CD4-positive, CD25-positive, alpha-beta regulatory T cell (primary cell): Measurements from ENCODE around the gene FYTTD1. TPM values are rescaled to one million over a fixed set of nuclear protein-coding genes. Genes with fewer than 3 reads are reported as not detected.
"Not testable (repeated sequence)": the region's sequence is repeated elsewhere in the genome, so short reads cannot be mapped to it uniquely, and the experiment has no call there.

Experiments
- ATAC-seq, 2 donors: fragments of 150-1000 bp; cut with Tn5 transposase; one replicate each; pipeline ENCODE4 v1.10.0; 2021; ENCODE audit warnings: low read depth in 2 of 2, moderate number of reproducible peaks in 2 of 2, moderate library complexity in 1 of 2
- DNase-seq, 3 donors: peaks; one replicate each; pipeline versions ENCODE4 v3.0.0 to v3.0.0-alpha.2; 2012 to 2022; ENCODE audit warnings: mixed read lengths in 1 of 3
- H3K27ac ChIP-seq: one replicate; pipeline ENCODE4 v1.7.0; 2013; ENCODE audit warnings: mild to moderate bottlenecking, low read length; ENCODE audit not compliant: insufficient read depth, poor library complexity, severe bottlenecking
- H3K27me3 ChIP-seq: one replicate; pipeline ENCODE4 v1.7.0; 2013; ENCODE audit warnings: low read length; ENCODE audit not compliant: control insufficient read depth, insufficient read depth
- H3K36me3 ChIP-seq: one replicate; pipeline ENCODE4 v1.7.0; 2013; ENCODE audit warnings: mild to moderate bottlenecking, low read length, moderate library complexity; ENCODE audit not compliant: control insufficient read depth, insufficient read depth
- H3K4me1 ChIP-seq: 2 replicates; pipeline ENCODE4 v1.7.0; 2013; ENCODE audit warnings: mild to moderate bottlenecking, low read length; ENCODE audit not compliant: insufficient read depth, control insufficient read depth, poor library complexity, severe bottlenecking
- H3K4me3 ChIP-seq: one replicate; pipeline ENCODE4 v1.7.0; 2013; ENCODE audit warnings: low read depth, mild to moderate bottlenecking, low read length, moderate library complexity
- H3K9me3 ChIP-seq, 2 experiments: 1 replicate in 1 of 2; 2 replicates in 1 of 2; pipeline ENCODE4 v1.7.0; 2013; ENCODE audit warnings: low read length in 2 of 2, mild to moderate bottlenecking in 1 of 2, moderate library complexity in 1 of 2; ENCODE audit not compliant: control insufficient read depth in 2 of 2
- H3K27ac Mint-ChIP-seq, 3 donors: one replicate each; pipeline ENCODE4 v1.8.0; 2020 to 2022; ENCODE audit warnings: mild to moderate bottlenecking in 3 of 3, mixed read lengths in 3 of 3, moderate library complexity in 2 of 3
- H3K27me3 Mint-ChIP-seq: one replicate; pipeline ENCODE4 v1.8.0; 2022; ENCODE audit warnings: mild to moderate bottlenecking, mixed read lengths
- H3K36me3 Mint-ChIP-seq: one replicate; pipeline ENCODE4 v1.8.0; 2020; ENCODE audit warnings: mixed read lengths
- H3K4me1 Mint-ChIP-seq, 4 donors: one replicate each; pipeline ENCODE4 v1.8.0; 2020 to 2022; ENCODE audit warnings: mixed read lengths in 4 of 4, mild to moderate bottlenecking in 1 of 4
- H3K4me3 Mint-ChIP-seq, 4 donors: one replicate each; pipeline ENCODE4 v1.8.0; 2020 to 2022; ENCODE audit warnings: mild to moderate bottlenecking in 4 of 4, mixed read lengths in 4 of 4, moderate library complexity in 3 of 4
- H3K9me3 Mint-ChIP-seq, 7 donors: one replicate each; pipeline ENCODE4 v1.8.0; 2020 to 2022; ENCODE audit warnings: mixed read lengths in 7 of 7, mild to moderate bottlenecking in 3 of 7, moderate library complexity in 2 of 7
- polyA plus RNA-seq, 4 donors: library from polyadenylated mRNA; unstranded; fragments of 300-500 nt; fragmentation: Illumina TruSeq; gene quantifications; one replicate each; pipeline ENCODE4 v1.2.3, GENCODE V29; 2021
- total RNA-seq: library from RNA; stranded (reverse); gene quantifications from one replicate; pipeline ENCODE4 v1.2.3, GENCODE V29; 2022

Gene FYTTD1
- total and polyA plus RNA-seq, 5 donors from 2014 or later: 42.2 to 91.0 (median 83.3) TPM

GRCh38 chr3:197730770-197731169 is 18.9 kb upstream of the FYTTD1 start:
- H3K27ac Mint-ChIP-seq: peak overlapping the region in 1 of 3 donors; percentile 80
- H3K4me1 Mint-ChIP-seq: peaks cover 23 to 56% (median 47%) of the 10 kb centered on the region in 4 donors
- not testable (repeated sequence) for H3K9me3 Mint-ChIP-seq, H3K27me3 ChIP-seq, H3K9me3 ChIP-seq, H3K27ac ChIP-seq, H3K27me3 Mint-ChIP-seq, H3K4me3 ChIP-seq, DNase-seq, H3K36me3 ChIP-seq, ATAC-seq
- H3K4me3 Mint-ChIP-seq: peak overlapping the region in 1 of 4 donors; percentile 75
- peaks cover 18% of the 10 kb centered on the region for H3K36me3 Mint-ChIP-seq
- H3K4me1 ChIP-seq: peaks cover 21% of the 10 kb centered on the region

GRCh38 chr3:197731483-197731882 is 18.2 kb upstream of the FYTTD1 start:
- not testable (repeated sequence) for H3K4me3 Mint-ChIP-seq, ATAC-seq, H3K4me3 ChIP-seq

DNA sequence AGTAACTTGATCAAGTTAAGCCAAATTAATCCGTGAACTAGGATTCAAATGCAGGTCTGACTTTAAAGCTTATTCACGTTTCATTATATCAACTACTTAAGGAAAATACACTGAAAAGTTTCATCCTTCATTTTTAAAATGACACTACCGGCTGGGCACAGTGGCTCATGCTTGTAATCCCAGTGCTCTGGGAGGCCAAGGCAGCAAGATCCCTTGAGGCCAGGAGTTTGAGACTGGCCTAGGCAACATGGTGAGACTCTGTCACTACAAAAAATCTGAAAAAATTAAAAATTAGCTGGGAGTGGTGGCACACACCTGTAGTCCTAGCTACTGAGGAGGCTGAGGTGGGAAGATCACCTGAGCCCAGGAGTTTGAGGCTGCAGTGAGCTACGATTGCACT is 16.6 kb upstream of the FYTTD1 start:
- Mint-ChIP-seq H3K4me1 (peaks cover 24 to 64% (median 51%) of the 10 kb centered on the region in 4 donors), H3K4me3 (peak overlapping the region in 1 of 4 donors; percentile 98), H3K27me3 (peaks cover 4% of the 10 kb centered on the region), H3K36me3 (peaks cover 18% of the 10 kb centered on the region), H3K9me3 (no peaks in the 10 kb centered on the region), H3K27ac (no peak overlapping the region)
- Histone ChIP-seq H3K27me3 (no peaks in the 10 kb centered on the region), H3K9me3 (no peaks in the 10 kb centered on the region), H3K4me3 (no peak overlapping the region), H3K36me3 (peaks cover 4% of the 10 kb centered on the region), H3K27ac (no peak overlapping the region), H3K4me1 (peaks cover 31% of the 10 kb centered on the region)
- DNase-seq (no peak), ATAC-seq (no peak)

More at GRCh38 chr3:197731483-197731882, 18.2 kb upstream of the FYTTD1 start:
- H3K27me3 ChIP-seq, H3K27ac ChIP-seq, H3K36me3 ChIP-seq, H3K27me3 Mint-ChIP-seq, H3K9me3 ChIP-seq, H3K27ac Mint-ChIP-seq, H3K9me3 Mint-ChIP-seq, DNase-seq: not testable (repeated sequence)
- peaks cover 18% of the 10 kb centered on the region for H3K36me3 Mint-ChIP-seq
- H3K4me1 ChIP-seq: peaks cover 25% of the 10 kb centered on the region
- peaks cover 28 to 60% (median 50%) of the 10 kb centered on the region in 4 donors for H3K4me1 Mint-ChIP-seq

- ATAC-seq: no peak
- H3K9me3 ChIP-seq: no peaks in the 10 kb centered on the region
- H3K27ac ChIP-seq: no peak overlapping the region
- peak overlapping the region; percentile 37 for H3K4me3 ChIP-seq
- H3K36me3 ChIP-seq: peaks cover 4% of the 10 kb centered on the region
- peaks cover 17 to 56% (median 43%) of the 10 kb centered on the region in 4 donors for H3K4me1 Mint-ChIP-seq
- peaks cover 4% of the 10 kb centered on the region for H3K27me3 Mint-ChIP-seq
- H3K27me3 ChIP-seq: no peaks in the 10 kb centered on the region
- peaks cover 10% of the 10 kb centered on the region for H3K36me3 Mint-ChIP-seq
- H3K4me3 Mint-ChIP-seq: peak overlapping the region; percentile 58 to 98 (median 80)
- H3K27ac Mint-ChIP-seq: peak overlapping the region; percentile 23 to 49 (median 30)
- H3K4me1 ChIP-seq: peaks cover 31% of the 10 kb centered on the region
- H3K9me3 Mint-ChIP-seq: no peaks in the 10 kb centered on the region
- no peak for DNase-seq
These were observed 14.9 kb upstream of the FYTTD1 start for GRCh38 chr3:197734667-197735318.

DNA sequence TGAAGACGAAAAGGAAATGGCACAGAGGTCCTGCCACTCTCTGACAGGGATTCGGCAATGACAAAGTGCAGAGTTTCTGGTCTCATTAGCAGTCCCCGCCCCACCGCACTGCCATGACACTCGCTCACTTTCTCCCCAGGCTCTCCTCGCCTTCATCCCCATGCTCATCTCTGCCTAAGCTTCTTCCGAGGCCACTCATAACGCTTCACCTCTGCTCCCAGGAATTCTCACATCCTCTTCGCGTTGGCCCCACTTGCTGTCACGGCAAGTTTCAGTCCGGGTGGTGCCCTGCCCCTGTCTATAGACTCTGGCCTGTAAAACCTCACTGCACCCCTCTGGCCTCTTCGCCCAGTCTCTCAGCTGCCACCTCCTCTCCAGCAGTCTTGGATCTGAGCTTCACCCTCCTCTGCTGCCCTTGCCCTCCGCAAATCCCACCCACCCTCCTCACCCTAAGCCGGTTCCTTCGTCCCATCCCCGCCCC is 13.6 kb upstream of the FYTTD1 start:
- Mint-ChIP-seq H3K4me1 (peaks cover 10 to 47% (median 33%) of the 10 kb centered on the region in 4 donors), H3K36me3 (peaks cover 2% of the 10 kb centered on the region)
- no peak for ATAC-seq

DNA sequence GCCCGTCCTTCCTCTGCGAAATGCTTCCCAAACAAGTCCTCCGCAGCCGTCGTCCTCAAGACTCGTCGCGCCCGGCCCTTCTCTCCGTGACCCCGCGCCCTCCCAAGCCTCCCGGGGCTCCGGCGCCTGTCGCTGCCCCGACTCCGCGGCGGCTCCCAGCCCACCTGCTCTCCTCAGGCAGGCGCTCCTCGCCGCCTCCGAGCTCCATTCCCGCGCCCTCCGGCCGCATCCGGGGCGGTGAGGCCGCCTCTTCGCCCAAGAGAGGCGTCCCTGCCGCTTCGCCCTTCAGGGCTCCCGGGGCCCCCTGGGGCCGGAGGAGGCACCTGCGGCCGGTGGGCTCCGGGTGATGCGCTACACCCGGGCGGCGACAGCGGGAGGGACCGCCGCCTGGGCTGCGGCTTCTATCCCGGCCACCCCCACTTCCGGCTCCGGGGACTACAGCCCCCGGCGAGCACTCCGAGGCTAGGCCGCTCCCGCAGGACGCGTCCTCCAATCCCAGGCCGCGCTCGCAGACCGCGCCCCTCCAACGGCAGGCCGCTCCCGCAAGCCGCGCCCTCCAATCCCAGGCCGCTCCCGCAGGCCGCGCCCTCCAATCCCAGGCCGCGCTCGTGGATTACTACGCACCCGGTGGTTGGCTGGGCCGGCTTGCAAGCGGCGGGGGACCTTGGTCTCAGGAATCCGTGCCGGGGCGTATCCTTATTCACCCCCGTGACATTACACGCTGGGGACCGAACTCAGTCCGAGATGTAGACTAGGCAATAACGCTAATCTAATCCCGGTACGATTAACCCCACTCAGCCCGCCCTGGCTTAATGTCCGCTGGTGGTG is 13.0 kb upstream of the FYTTD1 start, which contains the start of gene RUBCN:
TSS of gene RUBCN (minus strand) at position 414 of the 828 bp plus-strand sequence. CDS start at position 229, 185 bp downstream.
- Histone ChIP-seq H3K4me3 (peak within 1 kb of the TSS; percentile 89), H3K9me3 (no peaks in the 10 kb centered on the region), H3K27me3 (no peaks in the 10 kb centered on the region), H3K36me3 (peaks cover 4% of the 10 kb centered on the region), H3K27ac (peak within 1 kb of the TSS; percentile 82), H3K4me1 (peaks cover 28% of the 10 kb centered on the region)
- ATAC-seq: peak; percentile 97 to 98
- no peaks in the 10 kb centered on the region for H3K9me3 Mint-ChIP-seq
- peak within 1 kb of the TSS; percentile 90 to 97 (median 97) for H3K27ac Mint-ChIP-seq
- peaks cover 10 to 45% (median 33%) of the 10 kb centered on the region in 4 donors for H3K4me1 Mint-ChIP-seq
- peak within 1 kb of the TSS; percentile 93 to 99 (median 96) for H3K4me3 Mint-ChIP-seq
- peaks cover 4% of the 10 kb centered on the region for H3K27me3 Mint-ChIP-seq
- peak; percentile 91 to 98 (median 92) for DNase-seq
- H3K36me3 Mint-ChIP-seq: no peaks in the 10 kb centered on the region

More for the DNA sequence above, 13.6 kb upstream of the FYTTD1 start:
- H3K9me3 Mint-ChIP-seq: no peaks in the 10 kb centered on the region
- peak overlapping the region; percentile 93 to 99 (median 96) for H3K4me3 Mint-ChIP-seq
- H3K4me1 ChIP-seq: peaks cover 28% of the 10 kb centered on the region
- peak overlapping the region; percentile 82 for H3K27ac ChIP-seq
- no peaks in the 10 kb centered on the region for H3K9me3 ChIP-seq
- peak overlapping the region; percentile 85 for H3K4me3 ChIP-seq
- H3K36me3 ChIP-seq: peaks cover 4% of the 10 kb centered on the region
- H3K27me3 ChIP-seq: no peaks in the 10 kb centered on the region
- H3K27me3 Mint-ChIP-seq: peaks cover 4% of the 10 kb centered on the region
- peak overlapping the region; percentile 26 to 95 (median 91) for H3K27ac Mint-ChIP-seq
- DNase-seq: peak in 2 of 3 donors; percentile 42 to 68

DNA sequence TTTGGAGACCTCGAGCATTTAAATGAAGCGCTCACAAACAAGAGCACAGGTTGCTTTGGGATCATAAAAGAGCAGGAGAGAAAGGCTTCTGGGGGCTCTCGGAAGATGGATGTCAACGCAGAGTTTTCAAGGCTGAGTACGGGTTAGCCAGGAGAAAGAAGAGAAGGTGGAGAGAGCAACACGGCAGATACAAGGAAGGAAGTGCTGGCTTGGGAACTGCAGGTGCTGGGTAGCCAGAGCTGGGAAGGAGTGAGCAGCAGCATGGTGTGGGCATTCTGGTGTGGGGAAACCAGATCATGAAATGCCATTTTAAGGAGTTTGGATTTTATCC is 12.4 kb upstream of the FYTTD1 start:
- H3K4me1 ChIP-seq: peaks cover 28% of the 10 kb centered on the region
- H3K9me3 ChIP-seq: no peaks in the 10 kb centered on the region
- peak overlapping the region; percentile 93 to 99 (median 96) for H3K4me3 Mint-ChIP-seq
- no peaks in the 10 kb centered on the region for H3K27me3 Mint-ChIP-seq
- ATAC-seq: no peak
- no peaks in the 10 kb centered on the region for H3K9me3 Mint-ChIP-seq
- peak overlapping the region; percentile 89 for H3K4me3 ChIP-seq
- no peak for DNase-seq
- H3K27ac Mint-ChIP-seq: peak overlapping the region; percentile 90 to 97 (median 97)
- peaks cover 4% of the 10 kb centered on the region for H3K36me3 ChIP-seq
- H3K4me1 Mint-ChIP-seq: peaks cover 10 to 41% (median 28%) of the 10 kb centered on the region in 4 donors
- peak overlapping the region; percentile 82 for H3K27ac ChIP-seq
- no peaks in the 10 kb centered on the region for H3K27me3 ChIP-seq
- no peaks in the 10 kb centered on the region for H3K36me3 Mint-ChIP-seq
